ENCODE results near the gene SGCA.

Gene SGCA

DNA sequence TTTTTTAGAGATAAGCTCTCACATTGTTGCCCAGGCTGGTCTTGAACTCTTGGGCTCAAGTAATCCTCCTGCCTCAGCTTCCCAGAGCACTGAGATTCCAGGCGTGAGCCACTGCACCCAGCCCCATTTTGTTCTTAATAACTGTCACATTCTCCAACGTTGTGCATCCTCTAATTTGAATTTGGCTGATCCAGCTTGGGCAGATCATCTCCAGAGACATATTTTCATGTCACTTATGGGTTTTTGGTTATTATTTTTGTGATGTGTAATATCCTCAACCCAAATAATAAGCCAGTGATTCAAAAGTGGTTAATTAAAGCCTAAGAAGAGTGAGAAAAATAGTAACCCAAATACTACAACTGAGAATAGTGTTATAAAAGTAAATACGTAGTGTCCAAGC, 51.8 kb downstream of the SGCA start:
- no peaks in the 10 kb centered on the region for H3K9me3 ChIP-seq (ENCODE audit: low read length)
- H3K36me3 ChIP-seq (ENCODE audit: insufficient read depth, low read length) = no peaks in the 10 kb centered on the region
- H3K27me3 ChIP-seq (ENCODE audit: insufficient read depth, low read length) = peaks cover 7% of the 10 kb centered on the region
- H2AFZ ChIP-seq (ENCODE audit: low read depth, low read length) = no peak overlapping the region
- H3K4me1 ChIP-seq (ENCODE audit: insufficient read depth, low read length) = peaks cover 8% of the 10 kb centered on the region
- H3K4me3 ChIP-seq (ENCODE audit: low read length) = no peak overlapping the region

DNA sequence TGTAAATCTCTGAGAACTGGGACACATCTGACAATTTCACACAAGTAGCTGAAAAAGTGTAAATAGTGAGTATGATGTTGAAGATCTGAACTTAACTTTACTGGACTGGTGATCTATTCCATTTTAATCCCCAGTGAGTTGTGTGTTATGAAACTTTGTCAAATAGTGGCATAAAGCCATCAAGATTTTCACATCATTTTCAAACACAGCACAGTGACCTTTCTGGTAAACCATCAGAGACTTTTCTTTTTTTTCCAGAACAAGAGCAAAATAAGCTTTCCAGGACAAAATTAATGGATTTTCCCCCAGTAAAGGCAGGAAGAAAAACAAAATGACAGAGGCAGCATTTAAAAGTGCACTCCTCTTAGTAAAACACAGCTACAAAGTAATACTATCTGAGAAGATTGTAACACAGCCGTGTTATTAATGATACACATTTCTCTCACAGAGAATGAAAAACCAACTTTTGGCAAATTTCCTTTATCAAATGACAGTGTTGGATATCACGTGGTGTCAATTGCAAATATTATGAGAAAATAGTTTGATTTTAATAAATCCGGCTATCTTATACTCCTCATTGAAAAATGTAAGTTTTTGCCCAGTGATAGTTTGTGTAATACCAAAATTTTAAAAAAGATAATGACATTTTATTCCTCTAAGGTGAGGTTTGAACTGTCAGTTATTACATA, 52.4 kb downstream of the SGCA start:
- H3K27me3 ChIP-seq (ENCODE audit: insufficient read depth, low read length) = peaks cover 7% of the 10 kb centered on the region
- no peak overlapping the region for H2AFZ ChIP-seq (ENCODE audit: low read depth, low read length)
- no peaks in the 10 kb centered on the region for H3K36me3 ChIP-seq (ENCODE audit: insufficient read depth, low read length)
- peaks cover 8% of the 10 kb centered on the region for H3K4me1 ChIP-seq (ENCODE audit: insufficient read depth, low read length)
- H3K9me3 ChIP-seq (ENCODE audit: low read length) = no peaks in the 10 kb centered on the region
- no peak overlapping the region for H3K4me3 ChIP-seq (ENCODE audit: low read length)

DNA sequence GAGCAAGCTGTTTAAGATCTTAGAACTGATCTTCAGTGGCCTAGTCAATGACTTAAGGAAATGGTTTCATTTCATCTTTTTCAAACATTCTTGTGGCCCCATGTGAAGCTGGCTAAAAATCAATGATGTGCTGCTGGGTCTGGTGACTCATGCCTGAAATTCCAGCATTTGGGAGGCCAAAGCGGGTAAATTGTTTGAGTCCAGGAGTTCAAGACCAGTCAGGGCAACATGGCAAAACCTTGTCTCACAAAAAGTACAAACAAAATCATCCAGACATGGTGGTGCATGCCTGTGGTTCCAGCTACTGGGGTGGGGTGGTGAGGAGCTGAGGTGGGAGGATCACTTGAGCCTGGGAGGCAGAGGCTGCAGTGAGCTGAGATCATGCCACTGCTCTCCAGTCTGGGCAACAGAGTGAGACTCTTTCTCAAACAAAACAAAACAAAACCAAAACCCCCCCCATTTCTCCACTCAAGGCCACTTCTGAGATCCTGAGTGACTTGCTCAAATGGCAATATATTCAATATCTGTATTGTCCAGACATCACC, 53.0 kb downstream of the SGCA start:
- no peaks in the 10 kb centered on the region for H3K9me3 ChIP-seq (ENCODE audit: low read length)
- no peaks in the 10 kb centered on the region for H3K36me3 ChIP-seq (ENCODE audit: insufficient read depth, low read length)
- H2AFZ ChIP-seq (ENCODE audit: low read depth, low read length) = no peak overlapping the region
- H3K4me1 ChIP-seq (ENCODE audit: insufficient read depth, low read length) = peaks cover 8% of the 10 kb centered on the region
- H3K27me3 ChIP-seq (ENCODE audit: insufficient read depth, low read length) = peaks cover 7% of the 10 kb centered on the region
- H3K4me3 ChIP-seq (ENCODE audit: low read length) = no peak overlapping the region

DNA sequence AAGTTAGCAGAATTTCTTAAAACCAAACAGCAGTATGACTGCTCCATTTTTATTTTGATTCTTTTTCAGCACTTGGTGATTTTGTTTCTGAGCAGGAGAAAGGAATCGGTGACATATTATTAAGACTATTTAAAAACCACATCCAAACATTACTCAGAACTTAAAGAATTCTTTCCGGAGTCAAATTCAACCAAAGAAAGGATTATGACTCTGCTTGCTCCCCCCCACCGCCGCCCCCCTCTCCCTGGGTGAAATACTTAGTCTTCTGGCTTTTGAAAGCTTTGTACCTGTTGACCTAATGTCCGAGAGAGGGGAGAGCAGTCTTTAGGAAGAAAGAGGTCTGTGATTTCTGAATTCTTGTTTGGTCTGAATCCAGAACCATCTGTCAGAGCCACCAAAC, 53.5 kb downstream of the SGCA start:
- Histone ChIP-seq H3K9me3 (ENCODE audit: low read length) (no peaks in the 10 kb centered on the region), H3K27me3 (ENCODE audit: insufficient read depth, low read length) (peaks cover 7% of the 10 kb centered on the region), H3K36me3 (ENCODE audit: insufficient read depth, low read length) (no peaks in the 10 kb centered on the region), H3K4me1 (ENCODE audit: insufficient read depth, low read length) (peaks cover 8% of the 10 kb centered on the region), H3K4me3 (ENCODE audit: low read length) (no peak overlapping the region), H2AFZ (ENCODE audit: low read depth, low read length) (no peak overlapping the region)

DNA sequence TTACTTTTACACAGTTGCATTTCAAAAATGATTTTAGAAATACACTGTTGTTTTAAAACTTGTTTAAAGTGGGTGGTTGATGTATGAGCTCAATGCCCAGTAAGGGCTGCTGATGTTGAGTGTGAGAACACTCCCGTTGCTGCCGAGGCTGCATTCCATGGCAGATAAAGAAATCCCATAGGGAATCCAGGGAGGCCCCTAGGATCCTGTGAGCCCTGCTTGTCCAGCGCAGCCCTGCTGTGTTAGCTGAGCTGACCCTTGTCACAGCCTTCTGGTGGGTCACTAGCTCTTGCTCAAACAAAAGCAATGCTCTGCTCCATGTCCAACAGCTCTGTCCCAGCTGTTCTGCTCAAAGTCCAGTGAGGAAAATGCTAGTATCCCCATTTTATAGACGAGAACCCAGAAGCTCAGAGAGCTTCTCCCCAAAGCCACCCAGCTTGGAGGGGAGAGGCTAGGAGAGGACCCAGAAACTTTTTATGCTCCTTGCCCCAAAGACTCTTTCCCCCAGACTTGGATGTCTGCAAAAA, 54.2 kb downstream of the SGCA start:
- H3K27me3 ChIP-seq (ENCODE audit: insufficient read depth, low read length) = peaks cover 7% of the 10 kb centered on the region
- no peak overlapping the region for H2AFZ ChIP-seq (ENCODE audit: low read depth, low read length)
- no peaks in the 10 kb centered on the region for H3K9me3 ChIP-seq (ENCODE audit: low read length)
- H3K4me3 ChIP-seq (ENCODE audit: low read length) = no peak overlapping the region
- peaks cover 8% of the 10 kb centered on the region for H3K4me1 ChIP-seq (ENCODE audit: insufficient read depth, low read length)
- no peaks in the 10 kb centered on the region for H3K36me3 ChIP-seq (ENCODE audit: insufficient read depth, low read length)

DNA sequence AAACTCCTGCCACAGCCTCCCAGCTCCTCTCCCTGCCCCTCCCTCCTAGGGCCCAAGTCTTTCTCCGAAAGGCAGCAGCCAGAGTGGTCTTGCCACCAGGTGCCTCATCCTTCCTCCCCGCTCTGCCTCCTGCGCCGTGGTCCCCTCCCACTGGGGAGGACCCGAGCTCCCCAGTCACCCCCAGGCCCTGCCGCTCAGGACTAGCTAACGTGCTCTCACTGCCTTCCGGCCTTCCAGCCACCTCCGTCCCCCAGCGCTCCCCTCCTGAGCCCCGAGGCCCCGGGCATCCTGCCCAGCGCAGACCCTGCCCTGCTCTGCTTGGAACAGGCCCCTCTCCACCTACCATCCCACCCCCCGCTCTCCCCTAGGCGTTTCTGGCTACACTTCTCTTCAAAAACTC, 55.0 kb downstream of the SGCA start:
- Histone ChIP-seq H3K27me3 (ENCODE audit: insufficient read depth, low read length) (peaks cover 7% of the 10 kb centered on the region), H3K9me3 (ENCODE audit: low read length) (peaks cover 3% of the 10 kb centered on the region), H3K36me3 (ENCODE audit: insufficient read depth, low read length) (no peaks in the 10 kb centered on the region), H3K4me3 (ENCODE audit: low read length) (no peak overlapping the region), H2AFZ (ENCODE audit: low read depth, low read length) (no peak overlapping the region), H3K4me1 (ENCODE audit: insufficient read depth, low read length) (peaks cover 8% of the 10 kb centered on the region)

DNA sequence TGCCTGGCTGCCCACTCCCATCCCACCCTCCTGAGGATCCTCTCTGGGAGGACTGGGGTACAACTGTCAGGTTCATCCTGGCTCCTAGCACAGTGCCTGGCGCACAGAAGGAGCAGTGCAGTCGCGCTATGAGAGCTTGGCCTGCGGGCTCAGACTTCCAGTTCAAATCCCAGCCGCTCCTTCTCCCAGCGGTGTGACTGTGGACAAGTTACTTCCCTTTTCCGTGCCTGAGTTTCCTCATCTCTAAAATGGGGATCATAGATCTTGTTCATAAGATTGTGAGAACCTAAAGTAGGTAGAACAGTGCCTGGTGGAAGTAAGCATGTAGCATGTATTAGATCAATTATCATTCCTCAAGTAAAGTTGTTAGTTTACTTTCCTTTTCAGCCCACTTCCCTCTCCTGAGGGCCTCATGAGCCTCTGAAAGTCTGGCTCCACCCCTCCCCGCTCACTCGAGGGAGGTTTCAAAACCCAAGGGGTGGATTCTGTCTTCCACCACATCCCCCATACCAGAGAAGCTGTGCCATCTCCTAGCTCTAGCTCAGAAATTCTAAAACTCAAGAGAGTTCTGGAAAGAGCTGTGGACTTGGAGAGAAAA, 55.6 kb downstream of the SGCA start:
- Histone ChIP-seq H3K36me3 (ENCODE audit: insufficient read depth, low read length) (no peaks in the 10 kb centered on the region), H3K4me3 (ENCODE audit: low read length) (no peak overlapping the region), H3K27me3 (ENCODE audit: insufficient read depth, low read length) (peaks cover 7% of the 10 kb centered on the region), H2AFZ (ENCODE audit: low read depth, low read length) (no peak overlapping the region), H3K9me3 (ENCODE audit: low read length) (peaks cover 3% of the 10 kb centered on the region), H3K4me1 (ENCODE audit: insufficient read depth, low read length) (peaks cover 8% of the 10 kb centered on the region)

DNA sequence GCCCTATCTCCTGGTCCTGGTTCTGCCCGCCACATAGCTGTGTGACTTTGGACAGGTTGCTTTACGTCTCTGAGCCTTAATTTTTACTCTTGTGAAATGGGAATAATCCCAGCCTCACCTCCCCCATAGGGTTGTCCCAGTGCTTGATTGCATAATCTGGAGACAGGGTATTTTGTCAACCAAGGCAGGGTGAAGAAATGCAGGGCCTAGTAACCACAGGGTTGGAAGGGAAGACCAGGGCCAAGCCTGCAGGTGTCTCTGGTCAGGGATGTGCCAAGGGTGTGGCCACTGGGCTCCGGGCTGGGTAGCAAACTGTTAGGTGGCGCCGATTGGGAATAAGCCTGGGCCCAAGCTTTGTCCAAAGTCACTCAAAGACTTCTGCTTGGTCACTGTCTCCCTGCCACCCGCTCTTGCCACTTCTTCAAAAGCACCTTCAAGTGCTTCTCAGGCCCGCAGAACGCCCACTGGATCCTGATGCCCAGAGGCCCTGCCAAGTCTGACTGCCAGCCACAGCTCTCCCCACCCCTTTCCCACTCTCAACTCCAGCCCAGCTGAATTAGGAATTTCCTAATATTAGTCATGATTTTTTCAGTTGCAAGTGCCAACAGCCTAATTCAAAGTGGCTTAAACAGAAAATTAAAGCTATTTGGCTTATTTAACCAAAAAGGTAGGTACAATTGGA, 56.2 kb downstream of the SGCA start:
- Histone ChIP-seq H3K27me3 (ENCODE audit: insufficient read depth, low read length) (peaks cover 7% of the 10 kb centered on the region), H3K4me1 (ENCODE audit: insufficient read depth, low read length) (peaks cover 8% of the 10 kb centered on the region), H3K4me3 (ENCODE audit: low read length) (no peak overlapping the region), H2AFZ (ENCODE audit: low read depth, low read length) (no peak overlapping the region), H3K9me3 (ENCODE audit: low read length) (peaks cover 3% of the 10 kb centered on the region), H3K36me3 (ENCODE audit: insufficient read depth, low read length) (no peaks in the 10 kb centered on the region)

DNA sequence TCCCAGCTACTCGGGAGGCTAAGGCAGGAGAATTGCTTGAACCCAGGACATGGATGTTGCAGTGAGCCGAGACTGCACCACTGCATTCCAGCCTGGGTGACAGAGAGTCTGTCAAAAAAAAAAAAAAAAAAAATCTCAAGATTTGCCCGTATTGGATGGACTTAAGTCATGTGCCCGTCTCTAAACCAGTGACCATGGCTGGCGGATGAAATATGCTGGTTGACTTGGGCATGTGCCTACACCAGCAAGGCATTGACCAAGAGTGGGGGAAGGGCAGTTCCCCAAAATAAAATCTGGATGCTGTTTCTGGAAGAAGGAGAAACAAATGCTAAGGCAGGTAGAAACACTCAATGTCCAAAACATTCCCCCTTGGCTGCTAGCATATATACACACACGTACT, 57.1 kb downstream of the SGCA start:
- Histone ChIP-seq H3K4me1 (ENCODE audit: insufficient read depth, low read length) (peaks cover 8% of the 10 kb centered on the region), H2AFZ (ENCODE audit: low read depth, low read length) (no peak overlapping the region), H3K9me3 (ENCODE audit: low read length) (peaks cover 3% of the 10 kb centered on the region), H3K4me3 (ENCODE audit: low read length) (no peak overlapping the region), H3K27me3 (ENCODE audit: insufficient read depth, low read length) (peaks cover 7% of the 10 kb centered on the region), H3K36me3 (ENCODE audit: insufficient read depth, low read length) (no peaks in the 10 kb centered on the region)

All from neuron (in vitro differentiated cells).